ENCODE measurements around the gene SLCO2A1.

Gene SLCO2A1

DNA sequence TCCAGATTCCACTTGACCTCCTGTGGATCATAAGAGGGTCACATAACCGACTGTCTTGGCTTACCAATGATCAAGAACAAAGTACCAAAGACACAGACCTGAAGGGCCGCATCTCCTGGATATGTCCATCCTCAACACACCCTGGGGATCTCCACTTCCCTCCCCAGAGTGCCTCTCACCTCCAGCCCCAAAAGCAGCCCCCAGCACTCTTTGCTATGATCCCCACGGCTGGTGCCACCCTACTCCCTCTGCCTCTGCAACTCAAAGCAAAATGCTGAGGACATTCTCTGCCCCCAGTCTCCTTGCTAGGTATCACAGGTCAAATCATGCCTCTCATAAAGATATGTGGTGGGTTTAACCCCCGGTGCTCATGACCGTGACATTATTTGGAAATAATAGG lies 32.7 kb downstream of the SLCO2A1 start:
- no peak for DNase-seq
- Histone ChIP-seq H3K9me3 (no peaks in the 10 kb centered on the region), H3K27me3 (no peaks in the 10 kb centered on the region), H3K36me3 (no peaks in the 10 kb centered on the region), H3K4me1 (no peaks in the 10 kb centered on the region), H3K4me3 (ENCODE audit: low read depth, low read length) (no peak overlapping the region)
- TF ChIP-seq, protein P1, sequence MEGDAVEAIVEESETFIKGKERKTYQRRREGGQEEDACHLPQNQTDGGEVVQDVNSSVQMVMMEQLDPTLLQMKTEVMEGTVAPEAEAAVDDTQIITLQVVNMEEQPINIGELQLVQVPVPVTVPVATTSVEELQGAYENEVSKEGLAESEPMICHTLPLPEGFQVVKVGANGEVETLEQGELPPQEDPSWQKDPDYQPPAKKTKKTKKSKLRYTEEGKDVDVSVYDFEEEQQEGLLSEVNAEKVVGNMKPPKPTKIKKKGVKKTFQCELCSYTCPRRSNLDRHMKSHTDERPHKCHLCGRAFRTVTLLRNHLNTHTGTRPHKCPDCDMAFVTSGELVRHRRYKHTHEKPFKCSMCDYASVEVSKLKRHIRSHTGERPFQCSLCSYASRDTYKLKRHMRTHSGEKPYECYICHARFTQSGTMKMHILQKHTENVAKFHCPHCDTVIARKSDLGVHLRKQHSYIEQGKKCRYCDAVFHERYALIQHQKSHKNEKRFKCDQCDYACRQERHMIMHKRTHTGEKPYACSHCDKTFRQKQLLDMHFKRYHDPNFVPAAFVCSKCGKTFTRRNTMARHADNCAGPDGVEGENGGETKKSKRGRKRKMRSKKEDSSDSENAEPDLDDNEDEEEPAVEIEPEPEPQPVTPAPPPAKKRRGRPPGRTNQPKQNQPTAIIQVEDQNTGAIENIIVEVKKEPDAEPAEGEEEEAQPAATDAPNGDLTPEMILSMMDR (IDR thresholded peaks at IDR 0.05; ENCODE audit: low read depth, low read length) = no peak

DNA sequence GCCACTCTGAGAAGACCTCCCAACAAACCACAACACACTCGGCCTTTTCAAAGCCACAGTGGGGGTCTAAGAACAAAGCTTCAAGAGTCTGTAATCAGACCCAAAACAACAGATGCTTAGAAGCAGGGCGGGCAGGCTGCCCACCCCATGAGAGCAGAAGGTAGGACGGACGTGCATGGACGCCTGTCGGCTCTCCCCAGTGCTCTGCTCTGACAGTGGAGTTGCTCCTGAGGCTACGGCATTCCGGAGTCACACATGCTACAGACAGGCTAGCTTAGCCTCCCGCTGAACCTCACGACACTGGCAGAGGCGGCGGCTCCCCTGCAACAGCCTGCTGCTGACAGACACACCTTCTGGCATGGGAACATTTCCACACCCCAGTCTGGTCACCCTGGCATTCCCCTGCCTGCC lies 33.5 kb downstream of the SLCO2A1 start:
- no peak for DNase-seq
- TF ChIP-seq, protein P1 (IDR thresholded peaks at IDR 0.05; ENCODE audit: low read depth, low read length) = no peak

DNA sequence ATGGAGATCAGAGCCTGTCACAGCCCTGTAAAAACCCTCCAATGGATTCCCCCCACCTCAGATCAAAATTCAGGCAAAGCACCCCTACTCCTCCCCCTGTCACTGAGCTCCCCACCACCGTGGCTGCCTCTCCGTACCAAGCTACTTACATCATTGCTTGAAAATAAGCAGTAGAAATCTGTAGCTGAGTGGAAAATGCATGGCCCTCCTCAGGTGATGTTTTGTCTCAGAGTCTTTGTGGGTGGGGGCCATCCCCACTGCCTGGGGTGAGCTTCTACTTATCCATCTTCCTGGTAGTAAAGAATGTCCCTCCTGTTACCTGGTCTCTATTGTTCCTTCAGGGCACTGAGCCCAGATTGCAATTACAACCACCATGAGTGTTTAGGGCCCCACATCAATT lies 34.5 kb downstream of the SLCO2A1 start:
- Histone ChIP-seq H3K4me1 (no peaks in the 10 kb centered on the region), H3K27me3 (no peaks in the 10 kb centered on the region), H3K4me3 (ENCODE audit: low read depth, low read length) (no peak overlapping the region), H3K9me3 (no peaks in the 10 kb centered on the region), H3K36me3 (no peaks in the 10 kb centered on the region)
- no peak for DNase-seq
- TF ChIP-seq, protein P1 (IDR thresholded peaks at IDR 0.05; ENCODE audit: low read depth, low read length) = no peak

More for the DNA sequence above, 33.5 kb downstream of the SLCO2A1 start:
- Histone ChIP-seq H3K4me3 (ENCODE audit: low read depth, low read length) (no peak overlapping the region), H3K9me3 (no peaks in the 10 kb centered on the region), H3K4me1 (no peaks in the 10 kb centered on the region), H3K36me3 (no peaks in the 10 kb centered on the region), H3K27me3 (no peaks in the 10 kb centered on the region)

DNA sequence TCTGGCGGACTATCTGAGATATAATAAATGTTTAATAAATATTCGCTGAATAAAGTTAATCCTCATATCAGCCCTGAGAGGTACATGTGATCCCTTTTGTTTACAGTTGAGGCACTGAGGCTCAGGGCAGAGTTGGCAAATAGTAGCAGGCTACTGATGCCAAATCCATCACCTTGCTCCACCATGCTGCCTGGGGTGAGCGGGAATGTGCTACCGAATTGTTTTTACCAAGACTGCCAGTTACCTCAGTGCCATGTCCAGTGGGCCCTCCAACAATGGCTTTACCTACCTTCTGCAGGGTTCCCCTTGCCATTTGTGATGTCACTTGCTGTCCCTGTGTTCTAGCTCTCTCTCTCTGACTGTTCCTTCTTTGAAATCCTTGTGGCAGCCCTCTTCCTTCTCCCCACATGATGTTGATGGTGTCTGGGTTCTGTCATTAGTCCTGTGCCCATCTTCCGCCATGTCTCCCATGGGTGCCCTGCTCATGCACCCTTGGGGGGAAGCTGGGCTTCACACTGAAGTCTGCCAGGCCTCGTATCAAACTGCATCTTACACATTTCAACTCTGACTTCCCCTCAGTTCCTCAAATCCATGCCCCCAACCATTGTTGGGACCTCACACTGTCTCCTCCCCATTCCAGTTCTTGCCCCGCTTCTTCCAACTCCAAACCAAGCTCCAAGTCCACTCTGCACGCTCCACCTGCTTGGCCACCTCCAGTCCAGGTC lies 35.4 kb downstream of the SLCO2A1 start:
- Histone ChIP-seq H3K27me3 (no peaks in the 10 kb centered on the region), H3K4me1 (no peaks in the 10 kb centered on the region), H3K4me3 (ENCODE audit: low read depth, low read length) (no peak overlapping the region), H3K9me3 (no peaks in the 10 kb centered on the region), H3K36me3 (no peaks in the 10 kb centered on the region)
- no peak for DNase-seq
- TF ChIP-seq, protein P1 (IDR thresholded peaks at IDR 0.05; ENCODE audit: low read depth, low read length) = no peak

DNA sequence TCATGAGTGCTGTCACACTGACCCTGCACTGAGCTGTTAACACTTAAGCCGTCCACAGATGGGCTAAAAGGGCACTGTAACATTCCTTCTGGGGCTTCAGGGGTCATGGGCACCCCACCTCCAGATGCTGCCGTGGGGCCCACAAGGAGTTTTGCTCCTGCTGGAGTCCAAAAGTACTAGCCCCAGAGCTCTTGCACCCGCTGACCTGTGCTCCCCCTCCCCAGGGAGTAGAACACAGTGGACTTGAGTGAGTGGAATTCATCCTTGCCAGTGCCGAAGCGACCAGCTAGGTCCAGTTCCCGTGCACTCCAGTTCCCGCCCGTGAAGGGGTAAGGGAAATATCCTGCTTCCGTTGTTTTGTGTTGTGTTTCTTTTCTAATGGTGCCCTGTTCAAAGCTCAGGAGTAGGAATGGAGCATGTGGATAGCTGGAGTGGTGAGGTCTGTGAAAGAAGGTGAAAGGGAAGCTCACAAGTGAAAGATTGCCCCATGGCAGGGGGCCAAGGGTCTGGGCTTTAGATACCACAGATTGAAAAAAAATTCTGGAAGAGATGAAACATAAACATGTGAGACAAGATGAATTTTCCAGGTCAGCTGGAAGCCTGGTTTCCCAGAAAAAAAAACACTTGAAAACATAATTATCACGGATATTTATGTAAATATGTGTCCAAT lies 36.6 kb downstream of the SLCO2A1 start:
- TF ChIP-seq, protein P1 (IDR thresholded peaks at IDR 0.05; ENCODE audit: low read depth, low read length) = no peak

DNA sequence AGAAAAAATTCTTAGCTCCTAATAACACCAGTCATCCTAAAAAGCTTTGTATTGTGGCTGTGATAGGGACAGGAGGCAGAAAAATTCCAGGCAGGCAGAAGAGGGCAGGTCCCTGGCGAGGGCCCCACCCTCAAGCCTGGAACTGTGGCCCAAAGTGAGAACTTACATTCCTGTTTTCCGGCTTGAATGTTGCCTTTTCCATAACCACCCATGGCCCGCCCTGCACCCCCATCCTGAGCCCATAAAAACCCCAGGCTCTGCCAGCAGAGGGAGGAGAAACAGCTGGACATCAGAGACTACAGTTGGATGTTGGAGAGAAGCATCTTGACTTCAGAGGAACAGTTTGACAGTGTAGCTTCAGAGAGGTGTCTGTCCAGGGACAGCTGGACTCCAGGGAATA lies 37.3 kb downstream of the SLCO2A1 start:
- no peaks in the 10 kb centered on the region for H3K36me3 ChIP-seq
- no peak for DNase-seq
- no peak overlapping the region for H3K4me3 ChIP-seq (ENCODE audit: low read depth, low read length)
- no peaks in the 10 kb centered on the region for H3K27me3 ChIP-seq
- TF ChIP-seq, protein P1 (IDR thresholded peaks at IDR 0.05; ENCODE audit: low read depth, low read length) = no peak
- H3K9me3 ChIP-seq = no peaks in the 10 kb centered on the region; the same call in 1 of the 2 replicates
- no peaks in the 10 kb centered on the region for H3K4me1 ChIP-seq

More for the DNA sequence above, 36.6 kb downstream of the SLCO2A1 start:
- no peaks in the 10 kb centered on the region; the same call in 1 of the 2 replicates for H3K9me3 ChIP-seq
- no peaks in the 10 kb centered on the region for H3K27me3 ChIP-seq
- no peaks in the 10 kb centered on the region for H3K4me1 ChIP-seq
- no peaks in the 10 kb centered on the region for H3K36me3 ChIP-seq
- no peak for DNase-seq
- H3K4me3 ChIP-seq (ENCODE audit: low read depth, low read length) = no peak overlapping the region

Data from BE2C (cell line).